Measurements from ENCODE around the gene C5.
"Not testable (repeated sequence)": the region's sequence is repeated elsewhere in the genome, so short reads cannot be mapped to it uniquely, and the experiment has no call there.

C5 gene

GRCh38 chr9:121050128-121050988 lies at the start of gene C5:
TSS of gene C5 (minus strand) at chr9:121050275. CDS start at chr9:121050246, 29 bp downstream.
- in situ Hi-C loops (cut with HindIII; ENCODE audit: low sequenced_read_pairs) = no loop called here
- DNase-seq (ENCODE audit: low read depth) = no peak
- no peak within 1 kb of the TSS for H3K4me3 ChIP-seq (ENCODE audit: low read depth, low read length)
- TF ChIP-seq CTCF (IDR thresholded peaks at IDR 0.05; ENCODE audit: low read depth, low read length, missing control alignments) = no peak

GRCh38 chr9:121098567-121099198 lies 48.6 kb upstream of the C5 start:
- DNase-seq (ENCODE audit: low read depth) = no peak
- no peak for TF ChIP-seq CTCF (IDR thresholded peaks at IDR 0.05; ENCODE audit: low read depth, low read length, missing control alignments)
- in situ Hi-C loops (cut with HindIII; ENCODE audit: low sequenced_read_pairs) = no loop called here
- no peak overlapping the region for H3K4me3 ChIP-seq (ENCODE audit: low read depth, low read length)

- H3K4me3 ChIP-seq (ENCODE audit: low read depth, low read length) = no peak overlapping the region
- no peak for TF ChIP-seq CTCF (IDR thresholded peaks at IDR 0.05; ENCODE audit: low read depth, low read length, missing control alignments)
- in situ Hi-C loops (cut with HindIII; ENCODE audit: low sequenced_read_pairs) = no loop called here
- DNase-seq (ENCODE audit: low read depth) = no peak
Observed at GRCh38 chr9:121095057-121095456, 45.0 kb upstream of the C5 start.

GRCh38 chr9:121090743-121091142 lies 40.7 kb upstream of the C5 start:
- in situ Hi-C loops (cut with HindIII; ENCODE audit: low sequenced_read_pairs); H3K4me3 ChIP-seq (ENCODE audit: low read depth, low read length); DNase-seq (ENCODE audit: low read depth): not testable (repeated sequence)

- TF ChIP-seq CTCF (IDR thresholded peaks at IDR 0.05; ENCODE audit: low read depth, low read length, missing control alignments) = no peak
- in situ Hi-C loops (cut with HindIII; ENCODE audit: low sequenced_read_pairs) = no loop called here
- no peak overlapping the region for H3K4me3 ChIP-seq (ENCODE audit: low read depth, low read length)
- no peak for DNase-seq (ENCODE audit: low read depth)
Observed at GRCh38 chr9:121088576-121088975, 38.5 kb upstream of the C5 start.

GRCh38 chr9:121085661-121086060 lies 35.6 kb upstream of the C5 start:
- DNase-seq (ENCODE audit: low read depth) = no peak
- in situ Hi-C loops (cut with HindIII; ENCODE audit: low sequenced_read_pairs) = no loop called here
- H3K4me3 ChIP-seq (ENCODE audit: low read depth, low read length) = no peak overlapping the region
- TF ChIP-seq CTCF (IDR thresholded peaks at IDR 0.05; ENCODE audit: low read depth, low read length, missing control alignments) = no peak

GRCh38 chr9:121082075-121082474 lies 32.0 kb upstream of the C5 start:
- no peak for DNase-seq (ENCODE audit: low read depth)
- TF ChIP-seq CTCF (IDR thresholded peaks at IDR 0.05; ENCODE audit: low read depth, low read length, missing control alignments) = no peak

More at GRCh38 chr9:121082075-121082474, 32.0 kb upstream of the C5 start:
- no peak overlapping the region for H3K4me3 ChIP-seq (ENCODE audit: low read depth, low read length)
- in situ Hi-C loops (cut with HindIII; ENCODE audit: low sequenced_read_pairs) = no loop called here
